ENCODE data around the gene NRG3. TPM values are rescaled to one million over a fixed set of nuclear protein-coding genes. Genes with fewer than 3 reads are reported as not detected.

Gene NRG3
- total RNA-seq, 1 experiment from 2014 or later, result 0.08 TPM

DNA sequence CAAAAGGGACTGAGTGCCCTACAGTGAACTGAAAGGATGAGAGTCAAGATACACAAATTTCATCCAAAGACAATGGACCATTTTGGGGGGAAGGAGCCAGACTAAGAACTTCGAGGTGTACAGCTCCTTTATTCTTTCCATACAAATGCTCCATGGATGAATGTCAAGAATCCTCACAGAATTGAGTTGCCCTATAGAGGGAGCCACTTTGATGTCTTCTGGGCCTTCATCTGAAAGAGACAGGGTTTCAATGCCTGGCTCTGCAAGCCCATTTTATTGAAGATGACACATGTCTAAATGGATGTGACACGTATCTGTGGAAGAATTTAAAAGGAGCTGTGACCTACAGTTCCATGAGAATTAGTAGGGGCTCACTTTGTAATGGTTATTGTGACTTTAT, 32.0 kb upstream of the NRG3 start:
- Histone ChIP-seq H3K9me3 (ENCODE audit: control insufficient read depth, insufficient read depth, low read depth, low read length) (no peaks in the 10 kb centered on the region), H3K4me3 (ENCODE audit: low read depth in 2 of 2, low read length in 2 of 2) (no peak overlapping the region), H3K4me1 (ENCODE audit: control insufficient read depth, insufficient read depth, low read length) (no peaks in the 10 kb centered on the region), H3K27me3 (ENCODE audit: control insufficient read depth, insufficient read depth, low read length) (peaks cover 1% of the 10 kb centered on the region; the same call in 1 of the 2 replicates), H3K27ac (ENCODE audit: low read length) (no peak overlapping the region), H3K36me3 (ENCODE audit: control insufficient read depth, insufficient read depth, low read length) (no peaks in the 10 kb centered on the region)
- DNase-seq (ENCODE audit: low read depth, low spot score) (no peak), ATAC-seq (no peak)
- no peak for TF ChIP-seq SIN3A (IDR thresholded peaks at IDR 0.05; ENCODE audit: borderline replicate concordance, insufficient read depth, low read depth, low read length)
- TF ChIP-seq TCF7L2 (IDR thresholded peaks at IDR 0.05; ENCODE audit: low read depth, low read length), result no peak
- TF ChIP-seq, protein P1, sequence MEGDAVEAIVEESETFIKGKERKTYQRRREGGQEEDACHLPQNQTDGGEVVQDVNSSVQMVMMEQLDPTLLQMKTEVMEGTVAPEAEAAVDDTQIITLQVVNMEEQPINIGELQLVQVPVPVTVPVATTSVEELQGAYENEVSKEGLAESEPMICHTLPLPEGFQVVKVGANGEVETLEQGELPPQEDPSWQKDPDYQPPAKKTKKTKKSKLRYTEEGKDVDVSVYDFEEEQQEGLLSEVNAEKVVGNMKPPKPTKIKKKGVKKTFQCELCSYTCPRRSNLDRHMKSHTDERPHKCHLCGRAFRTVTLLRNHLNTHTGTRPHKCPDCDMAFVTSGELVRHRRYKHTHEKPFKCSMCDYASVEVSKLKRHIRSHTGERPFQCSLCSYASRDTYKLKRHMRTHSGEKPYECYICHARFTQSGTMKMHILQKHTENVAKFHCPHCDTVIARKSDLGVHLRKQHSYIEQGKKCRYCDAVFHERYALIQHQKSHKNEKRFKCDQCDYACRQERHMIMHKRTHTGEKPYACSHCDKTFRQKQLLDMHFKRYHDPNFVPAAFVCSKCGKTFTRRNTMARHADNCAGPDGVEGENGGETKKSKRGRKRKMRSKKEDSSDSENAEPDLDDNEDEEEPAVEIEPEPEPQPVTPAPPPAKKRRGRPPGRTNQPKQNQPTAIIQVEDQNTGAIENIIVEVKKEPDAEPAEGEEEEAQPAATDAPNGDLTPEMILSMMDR (IDR thresholded peaks at IDR 0.05), result peak; percentile 26; the same call in 1 of the 2 replicates
- TF ChIP-seq POLR2AphosphoS5 (IDR thresholded peaks at IDR 0.05; ENCODE audit: low read depth, low read length), result no peak
- ChIA-PET POLR2A (no interaction called here), CTCF (no interaction called here)
- in situ Hi-C loops (cut with HindIII; ENCODE audit: low pct_unique_long_range_greater_than_20kb, low sequenced_read_pairs), result no loop called here
- intact Hi-C loops (cut with micrococcal nuclease; ENCODE audit: unreplicated experiment), result no loop called here
- BruUV-seq (replicated peaks), result no TSS peak

DNA sequence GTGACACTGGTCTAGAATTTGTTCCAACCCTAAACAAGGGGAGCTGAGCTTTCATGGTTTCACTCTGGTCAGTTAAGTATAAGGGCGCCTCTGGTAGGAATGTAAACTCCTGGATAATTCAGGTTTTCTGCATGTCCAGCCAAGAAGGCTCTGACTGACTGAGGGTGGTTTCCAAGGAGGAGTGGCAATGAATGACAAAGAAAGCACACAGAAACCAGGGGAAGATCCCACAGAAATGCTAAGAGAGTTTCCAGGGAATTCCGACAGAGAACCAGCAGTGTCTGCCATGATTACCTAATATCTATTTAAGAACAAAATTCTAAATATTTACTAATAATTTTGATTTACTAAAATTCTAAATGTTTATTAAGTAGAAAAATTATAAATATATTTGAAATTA, 27.3 kb upstream of the NRG3 start:
- POLR2A ChIA-PET, result no interaction called here
- BruUV-seq (replicated peaks), result no TSS peak
- in situ Hi-C loops (cut with HindIII; ENCODE audit: low pct_unique_long_range_greater_than_20kb, low sequenced_read_pairs), result no loop called here
- no peaks in the 10 kb centered on the region for H3K36me3 ChIP-seq (ENCODE audit: control insufficient read depth, insufficient read depth, low read length)
- ATAC-seq (no peak), DNase-seq (ENCODE audit: low read depth, low spot score) (no peak)
- H3K4me3 ChIP-seq (ENCODE audit: low read depth in 2 of 2, low read length in 2 of 2), result no peak overlapping the region
- CTCF ChIA-PET, result no interaction called here
- H3K27me3 ChIP-seq (ENCODE audit: control insufficient read depth, insufficient read depth, low read length), result peaks cover 3% of the 10 kb centered on the region; the same call in 1 of the 2 replicates
- TF ChIP-seq SIN3A (IDR thresholded peaks at IDR 0.05; ENCODE audit: borderline replicate concordance, insufficient read depth, low read depth, low read length), result no peak
- no peak for TF ChIP-seq POLR2AphosphoS5 (IDR thresholded peaks at IDR 0.05; ENCODE audit: low read depth, low read length)
- TF ChIP-seq, protein P1 (IDR thresholded peaks at IDR 0.05), result no peak
- TF ChIP-seq TCF7L2 (IDR thresholded peaks at IDR 0.05; ENCODE audit: low read depth, low read length), result no peak
- no peak for TF ChIP-seq REST (IDR thresholded peaks at IDR 0.05; ENCODE audit: insufficient read depth in 1 of 2, low read depth in 2 of 2, low read length in 1 of 2)
- no peak overlapping the region for H3K27ac ChIP-seq (ENCODE audit: low read length)
- intact Hi-C loops (cut with micrococcal nuclease; ENCODE audit: unreplicated experiment), result no loop called here
- H3K9me3 ChIP-seq (ENCODE audit: control insufficient read depth, insufficient read depth, low read depth, low read length), result no peaks in the 10 kb centered on the region
- H3K4me1 ChIP-seq (ENCODE audit: control insufficient read depth, insufficient read depth, low read length), result no peaks in the 10 kb centered on the region

Measured in Panc1 (cell line).